Activated CD4-positive, alpha-beta T cell treated with anti-CD3 and anti-CD28 coated beads, Interleukin-2, amount 10 ng/mL, durations not matched to agents 7 days and 5 days (primary cell): ENCODE measurements around the gene KRAS. TPM values are rescaled to one million over a fixed set of nuclear protein-coding genes. Genes with fewer than 3 reads are reported as not detected.

ENCODE experiments used
- CTCF ChIA-PET: fragments of 350-600 bp; sonication (Branson Sonifier 250); formaldehyde crosslinking; loops from one replicate; lab custom pipeline; 2021; ENCODE audit warnings: antibody characterized with exemption; lab: Charles Lee
- POLR2A ChIA-PET: fragments of 350-600 bp; sonication (Branson Sonifier 250); formaldehyde crosslinking; loops from one replicate; lab custom pipeline; 2021; ENCODE audit warnings: antibody characterized with exemption; lab: Charles Lee
- DNase-seq: peaks from one replicate; pipeline ENCODE4 v3.0.0-alpha.2; 2020
- H3K27ac Mint-ChIP-seq: one replicate; pipeline ENCODE4 v1.8.0; 2021; ENCODE audit warnings: mild to moderate bottlenecking, moderate library complexity, mixed read lengths
- H3K27me3 Mint-ChIP-seq: one replicate; pipeline ENCODE4 v1.8.0; 2021; ENCODE audit warnings: mixed read lengths
- H3K36me3 Mint-ChIP-seq: one replicate; pipeline ENCODE4 v1.8.0; 2021; ENCODE audit warnings: low read depth, mixed read lengths
- H3K4me1 Mint-ChIP-seq: one replicate; pipeline ENCODE4 v1.8.0; 2021; ENCODE audit warnings: mixed read lengths
- H3K4me3 Mint-ChIP-seq: one replicate; pipeline ENCODE4 v1.8.0; 2021; ENCODE audit warnings: mild to moderate bottlenecking, moderate library complexity, mixed read lengths
- H3K9me3 Mint-ChIP-seq: one replicate; pipeline ENCODE4 v1.8.0; 2021; ENCODE audit warnings: mixed read lengths
- total RNA-seq, 2 experiments: library from RNA; stranded (reverse); gene quantifications; one replicate each; pipeline ENCODE4 v1.2.3, GENCODE V29; 2021

KRAS gene
- total RNA-seq, 2 experiments from 2014 or later, result 32.5 to 34.6 TPM

DNA sequence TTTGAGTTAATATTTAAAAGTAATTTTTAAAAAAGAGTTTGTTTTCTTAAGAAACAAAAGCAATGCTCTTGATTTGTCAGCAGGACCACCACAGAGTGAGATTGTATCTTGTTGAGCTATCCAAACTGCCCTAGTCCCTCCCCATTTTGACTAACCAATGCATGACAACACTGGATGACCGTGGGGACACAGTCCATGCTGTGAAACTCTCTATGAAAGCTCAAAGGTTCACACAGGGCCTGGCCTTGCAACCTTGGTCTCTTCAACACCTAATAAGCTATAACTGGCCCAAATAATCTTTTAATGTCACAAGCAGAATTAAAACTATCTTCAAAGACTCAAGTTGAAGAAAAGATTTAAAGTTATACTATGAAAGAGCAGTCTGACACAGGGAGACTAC lies 42.2 kb downstream of the KRAS start:
- H3K9me3 Mint-ChIP-seq, result no peaks in the 10 kb centered on the region
- H3K27ac Mint-ChIP-seq, result no peak overlapping the region
- DNase-seq, result no peak
- H3K27me3 Mint-ChIP-seq, result no peaks in the 10 kb centered on the region
- ChIA-PET CTCF (interaction anchor here (0.6 kb wide), 1 partner anchor 226 kb away, joined by 3 read pairs; no protein-coding TSS in a partner anchor), POLR2A (no interaction called here)
- no peak overlapping the region for H3K4me3 Mint-ChIP-seq
- H3K36me3 Mint-ChIP-seq, result peaks cover 21% of the 10 kb centered on the region
- peaks cover 2% of the 10 kb centered on the region for H3K4me1 Mint-ChIP-seq

GRCh38 chr12:25207846-25208245 lies 42.9 kb downstream of the KRAS start:
- H3K4me1 Mint-ChIP-seq, result peaks cover 2% of the 10 kb centered on the region
- H3K4me3 Mint-ChIP-seq, result no peak overlapping the region
- H3K27me3 Mint-ChIP-seq, result no peaks in the 10 kb centered on the region
- no peak overlapping the region for H3K27ac Mint-ChIP-seq
- ChIA-PET CTCF (no interaction called here), POLR2A (no interaction called here)
- H3K9me3 Mint-ChIP-seq, result no peaks in the 10 kb centered on the region
- peaks cover 26% of the 10 kb centered on the region for H3K36me3 Mint-ChIP-seq
- no peak for DNase-seq

DNA sequence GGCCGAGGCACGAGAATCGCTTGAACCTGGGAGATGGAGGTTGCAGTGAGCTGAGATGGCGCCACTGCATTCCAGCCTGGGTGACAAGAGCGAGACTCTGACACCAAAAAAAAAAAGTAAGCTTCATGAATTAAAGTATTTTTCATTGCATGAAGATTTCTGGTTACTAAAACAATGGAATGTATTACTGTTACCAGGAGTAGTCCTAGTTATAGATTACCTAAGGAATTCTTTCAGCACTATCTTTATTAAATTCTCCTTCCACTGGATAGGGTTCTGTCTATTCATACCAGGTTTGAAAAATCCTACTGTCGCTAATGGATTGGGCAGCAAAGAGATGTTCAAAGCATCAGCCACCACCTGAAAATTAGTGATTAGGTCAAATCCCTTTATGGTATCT lies 43.3 kb downstream of the KRAS start:
- Mint-ChIP-seq H3K27ac (no peak overlapping the region), H3K4me1 (peaks cover 2% of the 10 kb centered on the region), H3K36me3 (peaks cover 26% of the 10 kb centered on the region), H3K9me3 (no peaks in the 10 kb centered on the region), H3K4me3 (no peak overlapping the region), H3K27me3 (no peaks in the 10 kb centered on the region)
- ChIA-PET CTCF (no interaction called here), POLR2A (no interaction called here)
- DNase-seq, result no peak

DNA sequence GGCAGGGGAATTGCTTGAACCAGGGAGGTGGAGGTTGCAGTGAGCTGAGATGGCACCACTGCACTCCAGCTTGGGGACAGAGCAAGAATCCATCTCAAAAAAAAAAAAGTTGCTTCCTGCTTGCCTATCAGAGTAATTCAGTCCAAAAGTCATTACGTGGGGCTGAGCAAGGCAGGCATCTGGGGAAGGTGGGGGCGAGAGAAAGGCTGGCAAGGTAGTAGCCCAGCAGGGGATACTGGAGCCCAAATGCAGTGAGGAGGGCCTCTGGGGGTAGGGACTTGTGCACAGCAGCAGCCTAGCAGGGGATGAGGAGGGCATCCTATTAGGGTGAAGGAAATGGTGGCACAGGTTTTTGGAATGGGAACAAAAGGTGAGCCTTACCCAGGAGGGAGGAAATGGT lies 48.6 kb downstream of the KRAS start:
- peaks cover 2% of the 10 kb centered on the region for H3K4me1 Mint-ChIP-seq
- CTCF ChIA-PET, result no interaction called here
- POLR2A ChIA-PET, result no interaction called here

GRCh38 chr12:25200703-25201102 lies 50.0 kb downstream of the KRAS start:
- Mint-ChIP-seq H3K4me1 (peaks cover 11% of the 10 kb centered on the region), H3K36me3 (peaks cover 15% of the 10 kb centered on the region), H3K9me3 (no peaks in the 10 kb centered on the region), H3K27me3 (no peaks in the 10 kb centered on the region), H3K27ac (no peak overlapping the region), H3K4me3 (no peak overlapping the region)
- ChIA-PET POLR2A (no interaction called here), CTCF (no interaction called here)
- DNase-seq, result no peak

More for the DNA sequence above, 48.6 kb downstream of the KRAS start:
- no peak for DNase-seq
- no peaks in the 10 kb centered on the region for H3K9me3 Mint-ChIP-seq
- no peak overlapping the region for H3K27ac Mint-ChIP-seq
- no peaks in the 10 kb centered on the region for H3K27me3 Mint-ChIP-seq
- H3K4me3 Mint-ChIP-seq, result no peak overlapping the region
- peaks cover 21% of the 10 kb centered on the region for H3K36me3 Mint-ChIP-seq

DNA sequence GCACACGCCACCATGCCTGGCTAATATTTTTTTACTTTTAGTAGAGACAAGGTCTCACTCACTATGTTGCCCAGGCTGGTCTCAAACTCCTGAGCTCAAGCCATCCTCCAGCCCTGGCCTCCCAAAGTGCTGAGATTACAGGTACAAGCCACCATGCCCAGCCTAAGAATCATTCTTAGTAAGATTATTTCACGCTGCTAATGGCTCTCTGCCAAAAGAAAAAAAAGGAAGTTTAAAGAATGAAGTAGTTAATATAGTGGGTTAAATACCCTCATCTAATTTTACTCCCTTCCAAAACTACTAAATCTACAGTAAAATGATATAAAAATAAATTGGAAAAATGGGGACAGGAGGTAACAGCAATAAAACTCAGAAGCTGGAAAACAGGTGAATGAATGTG lies 53.1 kb downstream of the KRAS start:
- no peak overlapping the region for H3K27ac Mint-ChIP-seq

DNA sequence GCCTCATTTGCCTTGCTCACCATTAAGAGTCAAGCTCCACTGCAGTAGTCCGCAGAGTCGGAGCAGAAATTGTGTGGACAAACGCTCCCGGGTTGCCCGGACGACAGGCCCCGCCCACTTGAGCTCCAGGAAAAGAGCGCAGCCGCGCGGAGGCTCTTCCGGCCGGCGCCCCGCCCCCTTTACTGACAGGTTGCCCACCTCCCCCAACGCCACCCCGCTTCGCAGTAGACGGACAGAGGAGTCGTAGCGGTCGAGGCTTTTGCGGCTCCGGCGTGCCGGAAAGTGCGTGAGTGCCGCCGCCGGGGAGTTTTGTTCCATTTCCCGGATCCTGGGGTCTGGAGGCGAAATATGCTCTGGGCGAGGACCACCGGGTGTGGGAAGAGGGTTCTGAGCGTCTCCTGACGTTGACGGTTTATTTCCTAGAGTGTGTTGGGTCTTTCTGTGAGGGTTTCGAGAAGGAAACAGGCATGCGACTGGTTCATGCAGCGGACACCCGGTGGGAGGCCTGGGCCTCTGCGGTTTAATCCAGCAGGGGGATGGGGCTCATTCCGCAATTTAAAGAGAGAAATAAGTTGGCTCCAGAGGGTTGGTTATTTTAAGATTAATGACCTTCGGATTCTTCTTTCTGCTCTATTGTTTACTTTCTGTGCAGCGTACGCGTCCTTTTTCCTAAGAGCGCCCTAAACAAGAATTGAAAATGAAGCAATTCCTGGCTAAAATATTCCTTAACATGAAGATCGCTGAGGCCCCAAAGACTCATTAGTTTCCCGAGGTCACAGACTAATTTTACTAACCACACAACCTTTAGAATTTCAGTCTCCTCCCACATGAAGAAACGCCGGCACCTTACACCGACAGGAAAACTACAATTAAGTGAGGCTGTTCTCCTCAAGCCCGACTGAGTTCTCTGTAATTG lies 55.4 kb downstream of the KRAS start, which contains the start of the genes DNAI7 and ETFRF1:
DNAI7 (minus strand) TSS at position 105 of the 916 bp plus-strand sequence; CDS start at position 23, 82 bp downstream.
ETFRF1 (plus strand) TSS at position 182 of the 916 bp plus-strand sequence. CDS start 8,720 bp downstream, outside the sequence.
- peaks cover 28% of the 10 kb centered on the region for H3K4me1 Mint-ChIP-seq
- ChIA-PET CTCF (interaction anchor here (0.6 to 0.9 kb wide), 2 partner anchors 9 to 122 kb away, joined by 3 read pairs; no protein-coding TSS in a partner anchor), POLR2A (interaction anchor here (1.4 kb wide), 1 partner anchor 192 kb away, joined by 4 read pairs; no protein-coding TSS in a partner anchor)
- peak; percentile 96 for DNase-seq
- H3K4me3 Mint-ChIP-seq, result peak within 1 kb of the TSS; percentile 97
- H3K9me3 Mint-ChIP-seq, result no peaks in the 10 kb centered on the region
- peak within 1 kb of the TSS; percentile 94 for H3K27ac Mint-ChIP-seq
- no peaks in the 10 kb centered on the region for H3K27me3 Mint-ChIP-seq
- peaks cover 5% of the 10 kb centered on the region for H3K36me3 Mint-ChIP-seq

More for the DNA sequence above, 53.1 kb downstream of the KRAS start:
- Mint-ChIP-seq H3K9me3 (no peaks in the 10 kb centered on the region), H3K27me3 (no peaks in the 10 kb centered on the region), H3K36me3 (peaks cover 8% of the 10 kb centered on the region), H3K4me3 (no peak overlapping the region), H3K4me1 (peaks cover 28% of the 10 kb centered on the region)
- POLR2A ChIA-PET, result no interaction called here
- DNase-seq, result no peak
- CTCF ChIA-PET, result no interaction called here

GRCh38 chr12:25194722-25195055 lies 56.0 kb downstream of the KRAS start:
- ChIA-PET POLR2A (interaction anchor here (1.4 kb wide), 1 partner anchor 193 kb away, joined by 4 read pairs; no protein-coding TSS in a partner anchor), CTCF (interaction anchor here (0.6 kb wide), 1 partner anchor 123 kb away, joined by 3 read pairs; no protein-coding TSS in a partner anchor)
- peak overlapping the region; percentile 94 for H3K27ac Mint-ChIP-seq
- H3K4me1 Mint-ChIP-seq, result peaks cover 28% of the 10 kb centered on the region
- peaks cover 1% of the 10 kb centered on the region for H3K36me3 Mint-ChIP-seq
- H3K4me3 Mint-ChIP-seq, result peak overlapping the region; percentile 97
- no peaks in the 10 kb centered on the region for H3K27me3 Mint-ChIP-seq
- H3K9me3 Mint-ChIP-seq, result no peaks in the 10 kb centered on the region
- DNase-seq, result no peak

GRCh38 chr12:25194214-25194613 lies 56.5 kb downstream of the KRAS start:
- peak overlapping the region; percentile 94 for H3K27ac Mint-ChIP-seq
- CTCF ChIA-PET, result no interaction called here
- H3K27me3 Mint-ChIP-seq, result no peaks in the 10 kb centered on the region
- POLR2A ChIA-PET, result no interaction called here
- peaks cover 28% of the 10 kb centered on the region for H3K4me1 Mint-ChIP-seq
- H3K4me3 Mint-ChIP-seq, result peak overlapping the region; percentile 97
- DNase-seq, result no peak
- no peaks in the 10 kb centered on the region for H3K9me3 Mint-ChIP-seq
- no peaks in the 10 kb centered on the region for H3K36me3 Mint-ChIP-seq

DNA sequence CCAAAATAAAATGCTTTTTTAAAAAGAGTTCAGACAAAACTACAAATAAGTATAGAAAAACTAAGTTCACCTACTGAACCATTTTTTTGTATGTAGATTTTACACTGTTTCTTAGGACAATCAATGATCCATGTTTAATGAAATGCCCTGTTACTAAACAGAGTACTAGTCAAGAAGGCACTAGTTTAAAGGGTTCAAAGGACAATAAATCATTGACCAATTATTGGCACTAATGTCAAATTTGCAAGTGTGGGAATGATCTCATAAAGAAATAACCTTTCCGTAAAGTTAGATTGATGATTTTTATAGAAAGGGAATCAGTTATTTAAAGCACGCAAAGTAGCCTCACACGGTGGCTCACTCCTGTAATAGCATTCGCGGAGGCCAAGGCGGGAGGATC lies 59.9 kb downstream of the KRAS start:
- Mint-ChIP-seq H3K4me3 (no peak overlapping the region), H3K36me3 (no peaks in the 10 kb centered on the region)

GRCh38 chr12:25189656-25190055 lies 61.1 kb downstream of the KRAS start:
- no peaks in the 10 kb centered on the region for H3K9me3 Mint-ChIP-seq
- H3K4me1 Mint-ChIP-seq, result peaks cover 26% of the 10 kb centered on the region
- DNase-seq, result no peak
- ChIA-PET POLR2A (no interaction called here), CTCF (no interaction called here)
- H3K36me3 Mint-ChIP-seq, result no peaks in the 10 kb centered on the region
- no peak overlapping the region for H3K27ac Mint-ChIP-seq
- no peak overlapping the region for H3K4me3 Mint-ChIP-seq
- H3K27me3 Mint-ChIP-seq, result no peaks in the 10 kb centered on the region

More for the DNA sequence above, 59.9 kb downstream of the KRAS start:
- H3K4me1 Mint-ChIP-seq, result peaks cover 36% of the 10 kb centered on the region
- H3K9me3 Mint-ChIP-seq, result no peaks in the 10 kb centered on the region
- ChIA-PET POLR2A (no interaction called here), CTCF (no interaction called here)
- no peak for DNase-seq
- H3K27me3 Mint-ChIP-seq, result no peaks in the 10 kb centered on the region
- H3K27ac Mint-ChIP-seq, result no peak overlapping the region

- ChIA-PET CTCF (no interaction called here), POLR2A (no interaction called here)
- Mint-ChIP-seq H3K36me3 (no peaks in the 10 kb centered on the region), H3K4me3 (no peak overlapping the region), H3K9me3 (no peaks in the 10 kb centered on the region), H3K27me3 (no peaks in the 10 kb centered on the region), H3K27ac (no peak overlapping the region), H3K4me1 (peaks cover 17% of the 10 kb centered on the region)
- no peak for DNase-seq
Observed at GRCh38 chr12:25187781-25188180, 62.9 kb downstream of the KRAS start.

DNA sequence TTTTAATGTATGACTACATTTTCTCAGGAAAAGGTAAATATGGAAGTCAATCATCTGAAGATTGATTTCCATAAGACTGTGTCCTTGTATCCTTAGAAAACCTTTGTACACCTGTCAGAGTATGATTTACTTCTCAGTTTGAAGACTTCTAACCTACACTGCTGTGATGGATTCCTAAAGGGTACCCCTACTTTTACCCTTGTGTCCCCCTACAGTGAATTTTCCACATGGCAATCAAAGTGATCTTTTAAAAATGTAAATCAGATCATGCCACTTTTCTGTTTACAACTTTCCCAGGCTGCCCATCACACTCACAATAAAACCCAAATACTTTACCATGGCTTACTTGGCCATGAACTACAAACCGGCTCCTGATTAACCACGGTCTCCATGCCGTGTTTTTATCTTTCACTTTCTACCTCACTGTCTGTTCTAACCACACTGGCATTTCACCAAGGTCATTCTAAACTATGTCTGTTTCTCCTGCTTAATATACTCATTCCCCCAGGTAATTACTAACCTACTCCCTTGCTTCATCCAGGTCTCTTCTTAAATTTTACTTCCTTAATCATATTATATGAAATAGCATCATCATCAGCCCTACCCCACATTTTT lies 63.8 kb downstream of the KRAS start:
- Mint-ChIP-seq H3K36me3 (no peaks in the 10 kb centered on the region), H3K9me3 (no peaks in the 10 kb centered on the region)
- no peak for DNase-seq

More for the DNA sequence above, 63.8 kb downstream of the KRAS start:
- CTCF ChIA-PET, result interaction anchor here (0.7 kb wide), 1 partner anchor 95 kb away, joined by 5 read pairs; no protein-coding TSS in a partner anchor
- POLR2A ChIA-PET, result no interaction called here
- Mint-ChIP-seq H3K4me1 (peaks cover 17% of the 10 kb centered on the region), H3K4me3 (peak overlapping the region; percentile 53), H3K27ac (peak overlapping the region; percentile 76), H3K27me3 (no peaks in the 10 kb centered on the region)
